ENCODE results near the gene ACOX3. TPM values are rescaled to one million over a fixed set of nuclear protein-coding genes. Genes with fewer than 3 reads are reported as not detected.
"Not testable (repeated sequence)": the region's sequence is repeated elsewhere in the genome, so short reads cannot be mapped to it uniquely, and the experiment has no call there.

The ACOX3 gene
- 10 to 100 TPM; 13.8 to 15.4 TPM for total RNA-seq

DNA sequence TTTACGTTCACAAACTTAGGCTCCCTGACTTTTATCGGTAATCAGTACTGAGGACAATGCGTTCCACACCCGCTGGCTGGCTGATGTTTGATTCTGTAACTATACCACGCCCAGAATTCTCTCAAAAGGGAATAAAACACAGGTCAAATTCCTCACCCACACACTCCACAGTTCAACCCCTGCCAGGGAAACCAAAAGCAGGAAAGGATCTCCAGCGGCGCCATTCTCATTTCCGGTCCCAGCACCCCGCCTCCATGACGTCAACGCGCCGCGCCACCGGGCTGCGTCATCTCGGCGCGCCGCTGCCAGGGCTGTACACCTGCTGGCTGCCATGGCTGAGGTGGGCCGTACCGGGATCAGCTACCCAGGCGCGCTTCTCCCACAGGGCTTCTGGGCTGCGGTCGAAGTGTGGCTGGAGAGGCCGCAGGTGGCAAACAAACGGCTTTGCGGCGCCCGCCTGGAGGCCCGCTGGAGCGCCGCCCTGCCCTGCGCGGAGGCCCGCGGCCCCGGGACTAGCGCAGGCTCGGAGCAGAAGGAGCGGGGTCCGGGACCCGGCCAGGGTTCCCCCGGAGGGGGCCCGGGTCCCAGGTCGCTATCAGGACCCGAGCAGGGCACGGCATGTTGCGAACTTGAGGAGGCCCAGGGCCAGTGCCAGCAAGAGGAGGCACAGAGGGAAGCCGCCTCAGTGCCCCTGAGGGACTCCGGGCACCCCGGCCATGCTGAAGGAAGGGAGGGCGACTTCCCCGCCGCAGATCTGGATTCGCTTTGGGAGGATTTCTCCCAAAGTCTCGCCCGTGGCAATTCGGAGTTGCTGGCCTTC lies at the start of gene ACOX3, which contains the start of gene TRMT44:
ACOX3 (minus strand) TSS at position 232 of the 820 bp plus-strand sequence. CDS start 24,202 bp downstream, outside the sequence.
TRMT44 (plus strand) TSS at position 286 of the 820 bp plus-strand sequence; CDS start at position 332, 46 bp downstream.
- ChIA-PET POLR2A (no interaction called here), CTCF (interaction anchor here (1.3 to 1.4 kb wide), 3 partner anchors 10 to 25 kb away, joined by 3 read pairs; no protein-coding TSS in a partner anchor)
- Mint-ChIP-seq H3K27me3 (no peaks in the 10 kb centered on the region), H3K9me3 (peaks cover 7% of the 10 kb centered on the region), H3K4me3 (peak within 1 kb of the TSS; percentile 92), H3K36me3 (ENCODE audit: low read depth) (peaks cover 12% of the 10 kb centered on the region), H3K4me1 (peaks cover 78% of the 10 kb centered on the region), H3K27ac (peak within 1 kb of the TSS; percentile 96)
- DNase-seq = peak; percentile 92

DNA sequence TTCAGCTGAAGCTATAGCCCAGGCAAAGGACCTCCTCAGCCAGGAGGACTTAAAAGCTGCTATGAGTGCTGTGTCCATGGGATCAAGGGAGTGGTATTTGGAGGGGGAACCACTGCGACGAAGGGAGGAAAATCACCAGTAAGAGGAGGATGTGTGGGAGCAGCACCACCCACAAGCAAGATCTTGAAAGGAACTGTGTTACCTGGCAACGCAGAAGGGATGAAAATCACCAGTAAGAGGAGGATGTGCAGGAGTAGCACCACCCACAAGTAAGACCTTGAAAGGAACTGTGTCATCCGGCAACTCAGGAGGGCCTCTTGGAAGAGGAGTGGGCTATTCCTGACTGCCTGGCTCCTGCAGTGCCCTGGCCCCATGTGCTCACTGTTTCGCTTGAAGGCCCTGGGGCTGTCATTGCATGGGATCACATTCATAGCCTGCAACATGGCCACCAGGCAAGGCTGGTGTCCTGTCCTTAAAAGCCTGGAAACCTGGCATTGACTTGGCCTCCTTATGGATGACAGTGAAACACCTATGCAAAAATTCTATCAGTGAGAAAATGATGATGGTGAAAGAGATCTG lies 48.4 kb upstream of the ACOX3 start:
- Mint-ChIP-seq H3K4me3 (no peak overlapping the region), H3K36me3 (ENCODE audit: low read depth) (no peaks in the 10 kb centered on the region), H3K27ac (no peak overlapping the region), H3K27me3 (no peaks in the 10 kb centered on the region), H3K9me3 (no peaks in the 10 kb centered on the region), H3K4me1 (no peaks in the 10 kb centered on the region)
- CTCF ChIA-PET = no interaction called here
- POLR2A ChIA-PET = no interaction called here
- no peak for DNase-seq

DNA sequence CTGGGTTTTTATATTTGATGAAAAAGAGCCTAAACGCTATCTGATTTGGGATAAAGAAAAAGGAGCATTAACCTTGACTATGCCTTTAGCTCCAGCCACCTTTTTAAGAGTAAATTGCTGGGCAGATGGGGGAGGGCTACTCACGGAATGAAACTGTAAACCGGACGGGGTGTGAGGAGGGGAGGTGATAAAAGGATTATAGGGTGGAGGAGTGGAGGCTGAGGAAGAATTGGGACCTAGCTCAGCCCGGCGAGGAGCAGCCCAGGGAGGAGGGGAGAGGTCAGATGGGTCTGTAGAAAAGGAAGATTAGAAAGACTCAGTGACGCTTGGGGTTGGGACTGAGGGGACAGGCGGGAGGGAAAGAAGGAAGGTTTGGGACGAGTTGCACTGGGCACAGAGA lies 46.1 kb upstream of the ACOX3 start:
- H3K9me3 Mint-ChIP-seq; CTCF ChIA-PET; DNase-seq; H3K4me1 Mint-ChIP-seq; H3K27me3 Mint-ChIP-seq; H3K27ac Mint-ChIP-seq; H3K4me3 Mint-ChIP-seq; POLR2A ChIA-PET; H3K36me3 Mint-ChIP-seq (ENCODE audit: low read depth): not testable (repeated sequence)

DNA sequence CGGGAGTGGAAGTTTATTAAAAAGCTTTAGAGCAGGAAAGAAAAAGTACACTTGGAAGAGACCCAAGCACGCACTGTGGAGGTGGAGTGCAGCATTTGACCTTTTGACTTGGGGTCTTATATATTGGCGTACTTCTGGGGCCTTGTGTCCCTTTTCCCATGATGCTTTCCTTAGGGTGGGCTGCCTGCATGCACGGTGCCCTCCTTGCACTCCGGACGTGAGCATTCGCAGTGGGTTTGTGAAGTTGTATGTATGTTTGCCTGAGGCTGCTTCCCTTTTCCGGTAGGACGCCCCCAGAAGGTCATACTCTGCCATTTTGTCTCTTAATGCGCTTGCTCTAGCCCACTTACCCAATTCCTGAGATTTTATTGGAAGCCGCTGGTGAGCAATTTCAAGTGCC lies 39.7 kb upstream of the ACOX3 start:
- H3K4me3 Mint-ChIP-seq = no peak overlapping the region
- POLR2A ChIA-PET = no interaction called here
- H3K27me3 Mint-ChIP-seq = no peaks in the 10 kb centered on the region
- H3K9me3 Mint-ChIP-seq = no peaks in the 10 kb centered on the region
- H3K36me3 Mint-ChIP-seq (ENCODE audit: low read depth) = no peaks in the 10 kb centered on the region
- CTCF ChIA-PET = interaction anchor here (0.6 kb wide), 1 partner anchor 1476 kb away, joined by 3 read pairs; no protein-coding TSS in a partner anchor
- no peaks in the 10 kb centered on the region for H3K4me1 Mint-ChIP-seq
- H3K27ac Mint-ChIP-seq = no peak overlapping the region
- no peak for DNase-seq

DNA sequence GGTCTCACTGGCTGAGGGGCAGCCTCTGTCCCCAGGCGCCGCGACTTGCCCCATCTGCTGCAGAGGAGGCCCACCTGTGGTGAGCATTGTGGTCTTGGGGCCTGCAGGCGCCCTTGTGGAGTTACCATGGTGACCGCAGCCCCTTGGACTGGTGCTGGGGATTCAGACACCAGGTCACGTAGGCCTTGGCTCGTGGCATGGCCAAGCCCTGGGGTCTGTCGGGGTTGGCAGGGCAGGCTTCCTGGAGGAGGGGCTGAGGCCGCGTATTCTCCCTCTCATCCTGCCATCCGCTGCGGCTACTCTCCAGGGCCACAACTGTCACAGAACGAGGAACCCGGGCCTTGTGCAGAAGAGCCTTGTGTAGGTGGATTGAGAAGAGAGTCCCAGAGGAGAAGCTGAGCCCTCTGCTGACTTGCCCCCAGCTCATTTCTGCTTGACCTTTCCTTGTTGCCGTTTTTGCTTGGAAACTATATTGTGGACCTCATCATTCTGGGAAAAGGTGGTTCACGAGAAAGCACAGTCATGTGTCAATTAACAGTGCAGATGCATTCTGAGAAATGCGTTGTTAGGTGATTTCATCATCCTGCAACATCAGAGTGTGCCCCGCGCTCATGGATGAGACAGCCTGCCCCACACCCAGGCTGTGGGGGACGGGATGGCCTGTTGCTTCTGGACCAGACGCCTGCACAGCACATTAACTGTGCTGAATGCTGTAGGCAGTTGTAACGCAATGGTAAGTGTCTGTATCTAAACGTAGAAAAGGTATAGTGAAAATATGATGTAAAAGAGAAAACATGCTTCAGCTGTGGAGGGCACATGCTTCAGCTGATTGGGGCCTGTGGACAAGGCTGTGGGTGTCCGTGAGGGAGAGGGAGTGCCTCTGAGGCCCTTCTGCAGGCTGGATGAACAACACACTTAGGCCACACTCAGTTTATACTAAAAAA lies 38.5 kb upstream of the ACOX3 start:
- no peak for DNase-seq
- Mint-ChIP-seq H3K9me3 (no peaks in the 10 kb centered on the region), H3K36me3 (ENCODE audit: low read depth) (no peaks in the 10 kb centered on the region), H3K4me3 (no peak overlapping the region), H3K27me3 (no peaks in the 10 kb centered on the region), H3K4me1 (no peaks in the 10 kb centered on the region), H3K27ac (no peak overlapping the region)
- ChIA-PET CTCF (interaction anchor here (0.6 kb wide), 1 partner anchor 1475 kb away, joined by 3 read pairs; no protein-coding TSS in a partner anchor), POLR2A (no interaction called here)

DNA sequence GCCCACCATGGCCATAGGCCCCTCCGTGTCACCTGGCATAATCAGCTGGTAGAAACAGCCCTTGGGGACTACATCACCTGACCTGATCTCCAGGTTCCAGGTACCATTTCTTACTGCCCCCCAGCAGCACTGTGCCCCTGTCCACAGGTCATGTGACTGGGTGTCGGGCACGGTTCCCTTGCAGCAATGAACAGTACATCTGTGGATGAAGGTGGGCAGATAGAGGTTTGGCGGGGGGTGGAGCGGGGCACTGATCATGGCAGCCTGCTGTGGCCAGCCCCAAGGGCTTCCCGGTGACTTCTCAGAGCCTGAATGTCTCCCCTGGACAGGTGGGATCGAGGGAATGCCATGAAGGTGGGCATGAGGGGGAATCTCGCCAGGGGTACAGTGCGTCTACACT lies 37.8 kb upstream of the ACOX3 start:
- DNase-seq = no peak
- Mint-ChIP-seq H3K36me3 (ENCODE audit: low read depth) (no peaks in the 10 kb centered on the region), H3K27ac (no peak overlapping the region), H3K4me3 (no peak overlapping the region), H3K9me3 (no peaks in the 10 kb centered on the region), H3K4me1 (no peaks in the 10 kb centered on the region), H3K27me3 (no peaks in the 10 kb centered on the region)
- CTCF ChIA-PET = no interaction called here
- POLR2A ChIA-PET = no interaction called here

DNA sequence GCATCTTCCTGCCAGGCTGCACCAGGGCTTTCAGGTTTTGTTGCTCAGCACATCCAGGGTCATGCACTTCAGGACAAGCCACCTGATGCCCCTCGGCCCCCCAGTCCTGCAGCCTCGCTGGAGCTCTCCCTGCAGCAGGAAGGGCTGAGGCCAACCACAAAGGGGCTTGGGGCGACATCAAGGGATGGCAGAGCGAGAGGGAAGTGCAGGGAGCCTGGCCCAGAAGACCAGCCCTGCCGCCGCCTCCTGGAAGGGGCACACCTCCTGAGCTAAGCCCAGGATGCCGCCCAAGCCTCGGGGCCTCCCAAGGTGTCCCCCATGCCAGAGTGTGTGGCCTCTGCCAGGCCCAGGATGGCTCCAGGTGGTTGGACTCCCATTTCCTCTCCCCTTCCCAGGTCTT lies 37.2 kb upstream of the ACOX3 start:
- Mint-ChIP-seq H3K9me3 (no peaks in the 10 kb centered on the region), H3K27ac (no peak overlapping the region), H3K4me3 (no peak overlapping the region), H3K36me3 (ENCODE audit: low read depth) (no peaks in the 10 kb centered on the region), H3K27me3 (no peaks in the 10 kb centered on the region), H3K4me1 (no peaks in the 10 kb centered on the region)
- ChIA-PET POLR2A (no interaction called here), CTCF (no interaction called here)
- no peak for DNase-seq

DNA sequence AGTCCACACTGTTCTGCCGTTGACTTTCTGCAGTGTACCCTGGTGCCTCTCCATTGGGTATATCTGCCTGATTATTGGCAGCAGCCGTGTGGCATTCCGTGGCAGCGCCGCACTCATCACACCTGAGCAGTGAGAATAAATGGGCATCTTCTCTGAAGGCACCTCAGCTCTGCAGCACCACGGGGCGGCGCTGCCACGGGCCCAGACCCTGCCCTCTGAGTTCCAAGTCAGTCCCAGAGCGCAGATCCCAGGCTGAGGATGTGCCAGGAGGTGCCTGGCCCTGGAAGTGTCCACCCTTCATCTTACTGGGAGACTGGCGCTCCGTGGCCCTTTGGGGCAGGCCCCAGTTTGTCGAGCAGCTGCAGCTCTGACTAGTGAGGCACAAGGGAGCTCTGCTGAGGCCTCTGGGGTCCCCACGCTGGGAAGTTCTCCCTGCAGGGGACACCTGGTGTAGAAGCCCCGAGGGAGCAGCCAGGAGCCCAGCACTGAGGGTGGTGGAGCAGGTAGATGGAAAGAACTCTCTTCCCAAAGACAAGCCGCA lies 36.6 kb upstream of the ACOX3 start:
- H3K9me3 Mint-ChIP-seq = no peaks in the 10 kb centered on the region
- H3K4me1 Mint-ChIP-seq = no peaks in the 10 kb centered on the region
- no peak overlapping the region for H3K27ac Mint-ChIP-seq
- CTCF ChIA-PET = no interaction called here
- POLR2A ChIA-PET = no interaction called here
- no peak overlapping the region for H3K4me3 Mint-ChIP-seq
- DNase-seq = no peak
- no peaks in the 10 kb centered on the region for H3K27me3 Mint-ChIP-seq
- no peaks in the 10 kb centered on the region for H3K36me3 Mint-ChIP-seq (ENCODE audit: low read depth)

DNA sequence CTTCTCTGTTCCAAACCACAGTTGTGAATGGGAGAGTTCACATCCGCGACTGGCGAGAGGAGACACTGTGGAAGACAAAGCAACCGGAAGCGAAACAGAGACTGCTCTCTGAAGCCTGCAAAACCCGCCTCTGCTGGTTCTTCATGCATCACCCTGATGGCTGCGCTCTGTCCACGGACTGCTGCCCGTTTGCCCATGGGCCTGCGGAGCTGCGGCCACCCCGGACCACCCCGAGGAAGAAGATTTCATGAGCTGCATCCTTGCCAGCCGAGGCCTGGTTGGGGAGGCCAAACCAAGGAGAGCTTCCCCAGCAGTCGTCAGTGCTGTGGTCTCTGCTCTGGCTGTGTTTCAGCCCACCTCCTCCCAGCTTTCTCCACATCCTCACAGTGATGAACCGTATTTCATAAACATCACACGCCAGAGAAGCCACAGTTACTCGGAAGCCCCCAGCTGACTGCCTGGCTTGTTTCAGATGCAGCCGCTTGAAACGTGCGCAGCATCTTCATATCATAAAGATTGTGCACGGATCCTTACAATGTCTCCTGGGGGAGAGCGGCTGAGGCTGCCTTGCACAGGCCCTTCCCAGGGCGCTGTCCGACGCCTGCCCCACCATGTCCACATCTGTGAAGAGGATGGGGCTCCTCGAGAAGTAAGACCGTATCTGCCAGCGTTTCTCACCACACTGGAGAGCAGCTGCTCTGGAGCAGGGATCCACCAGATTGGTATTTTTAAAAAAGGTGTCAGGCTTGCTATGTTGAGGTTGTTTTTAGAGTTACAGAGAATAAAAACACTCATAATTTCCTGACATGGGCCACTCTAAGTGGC lies 35.4 kb upstream of the ACOX3 start:
- no peak overlapping the region for H3K27ac Mint-ChIP-seq
- DNase-seq = no peak
- no peak overlapping the region for H3K4me3 Mint-ChIP-seq
- H3K9me3 Mint-ChIP-seq = no peaks in the 10 kb centered on the region
- ChIA-PET POLR2A (no interaction called here), CTCF (interaction anchor here (0.7 kb wide), 1 partner anchor 234 kb away, joined by 3 read pairs; no protein-coding TSS in a partner anchor)
- no peaks in the 10 kb centered on the region for H3K36me3 Mint-ChIP-seq (ENCODE audit: low read depth)
- no peaks in the 10 kb centered on the region for H3K27me3 Mint-ChIP-seq
- no peaks in the 10 kb centered on the region for H3K4me1 Mint-ChIP-seq

DNA sequence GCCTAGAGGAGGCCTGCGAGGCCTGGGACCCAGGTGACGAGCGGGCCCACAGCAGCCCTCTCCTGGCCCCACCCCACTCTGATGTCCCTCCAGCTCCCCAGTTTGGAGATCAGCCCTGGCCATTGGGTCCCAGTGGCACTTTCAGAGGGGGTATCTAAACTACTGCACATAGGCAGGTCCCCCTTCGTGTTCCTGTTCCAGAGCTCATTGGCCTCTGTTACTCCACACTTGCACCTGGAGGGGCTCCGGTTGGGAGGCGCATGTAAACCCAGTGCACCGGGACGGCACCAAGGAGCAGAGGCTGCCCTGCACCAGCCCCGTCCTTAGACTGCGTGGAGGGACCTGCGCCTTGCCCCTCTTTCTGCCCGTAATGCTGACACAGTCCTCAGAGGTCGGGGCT lies 34.3 kb upstream of the ACOX3 start:
- ChIA-PET POLR2A (no interaction called here), CTCF (no interaction called here)
- Mint-ChIP-seq H3K4me3 (no peak overlapping the region), H3K27ac (no peak overlapping the region), H3K27me3 (no peaks in the 10 kb centered on the region), H3K36me3 (ENCODE audit: low read depth) (no peaks in the 10 kb centered on the region), H3K9me3 (no peaks in the 10 kb centered on the region), H3K4me1 (no peaks in the 10 kb centered on the region)
- no peak for DNase-seq

DNA sequence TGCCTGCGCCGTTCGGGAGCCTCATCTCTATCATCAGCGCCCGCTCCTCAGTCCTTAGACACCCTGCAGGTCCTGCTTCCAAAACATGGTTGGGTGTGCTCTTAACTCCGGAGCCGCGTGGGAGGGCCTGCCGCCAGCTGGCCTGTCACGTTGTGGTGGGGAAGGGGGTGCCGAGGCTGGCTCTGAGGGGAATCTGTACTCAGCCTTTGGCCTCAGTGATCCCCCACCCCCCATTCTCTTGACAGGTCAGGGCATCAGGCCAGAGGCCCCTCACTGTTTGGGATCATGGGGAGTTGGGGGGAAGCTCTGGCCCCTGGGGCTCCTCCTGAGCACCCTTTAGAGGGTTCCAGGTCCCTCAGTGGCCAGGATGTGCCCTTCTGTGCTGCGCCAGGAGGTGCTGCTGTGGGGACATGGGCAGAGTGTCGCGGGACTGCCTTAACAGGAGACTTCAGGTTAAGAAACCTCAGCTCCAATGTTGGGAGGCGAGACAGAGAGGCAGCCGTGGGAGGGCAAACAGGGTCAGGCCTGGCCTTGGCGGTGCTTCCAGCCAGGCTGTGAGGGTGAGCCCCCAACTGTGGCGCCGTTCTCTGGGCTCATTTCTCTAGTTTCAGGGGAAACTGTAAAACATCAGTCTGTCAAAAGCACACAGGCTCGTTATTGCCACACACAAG lies 33.5 kb upstream of the ACOX3 start:
- no peaks in the 10 kb centered on the region for H3K9me3 Mint-ChIP-seq
- no peak overlapping the region for H3K27ac Mint-ChIP-seq
- ChIA-PET POLR2A (no interaction called here), CTCF (no interaction called here)
- H3K4me1 Mint-ChIP-seq = no peaks in the 10 kb centered on the region
- no peak overlapping the region for H3K4me3 Mint-ChIP-seq
- no peaks in the 10 kb centered on the region for H3K27me3 Mint-ChIP-seq
- DNase-seq = no peak
- peaks cover 1% of the 10 kb centered on the region for H3K36me3 Mint-ChIP-seq (ENCODE audit: low read depth)
